COR-L47 (cell line): ENCODE data around the gene TEAD1.

Experiments used
- DNase-seq: peaks from one replicate; lab custom pipeline; 2025; lab: John Stamatoyannopoulos, UW

TEAD1 gene

DNA sequence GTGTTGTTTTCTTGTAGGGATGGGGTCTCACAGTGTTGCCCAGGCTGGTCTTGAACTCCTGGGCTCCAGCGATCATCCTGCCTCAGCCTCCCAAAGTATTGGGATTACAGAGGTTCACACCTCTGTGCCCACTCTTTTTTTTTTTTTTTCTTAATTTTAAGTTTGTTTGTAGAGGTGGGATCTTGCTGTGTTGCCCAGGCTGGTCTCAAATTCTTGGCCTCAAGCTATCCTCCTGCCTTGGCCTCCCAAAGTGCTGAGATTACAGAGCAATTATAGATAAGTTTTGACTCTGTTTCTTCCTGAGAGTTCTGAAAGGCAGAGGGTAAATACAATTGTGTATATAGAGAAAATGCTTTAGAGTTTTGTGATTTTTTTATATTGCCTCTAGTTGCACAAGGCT, 160.4 kb downstream of the TEAD1 start:
- DNase-seq, result no peak

- no peak for DNase-seq
Observed at GRCh38 chr11:12835286-12835685, 161.1 kb downstream of the TEAD1 start.

DNA sequence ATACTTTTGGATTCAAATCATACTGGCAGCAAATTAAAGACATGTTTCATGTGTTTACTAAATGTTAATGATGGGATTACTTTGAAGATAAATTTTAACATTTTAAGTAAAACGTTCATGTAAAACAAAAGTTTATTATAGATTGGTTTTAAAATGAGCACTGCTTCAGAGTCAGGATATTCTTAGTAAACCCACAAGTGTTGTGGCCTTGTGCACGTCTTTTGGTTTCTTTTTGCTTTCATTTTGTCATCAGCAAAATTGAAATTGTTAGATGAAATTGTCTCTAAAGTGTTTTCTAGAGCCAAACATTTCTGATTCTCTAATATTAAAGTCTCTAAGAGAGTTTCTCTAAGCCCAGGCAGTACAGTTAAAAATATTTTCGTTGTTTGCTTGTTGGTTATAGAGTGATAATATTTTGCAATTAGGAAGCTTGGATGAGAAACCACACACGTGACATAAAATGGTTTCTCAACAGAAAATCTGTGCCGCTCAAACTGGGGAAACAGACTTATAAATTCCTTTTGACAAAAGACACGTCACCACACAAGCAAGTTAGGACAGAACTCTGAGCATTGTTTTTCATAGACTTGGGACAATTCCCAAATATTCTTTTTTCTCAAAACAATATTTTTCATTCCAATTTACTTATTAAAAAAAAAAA, 164.4 kb downstream of the TEAD1 start:
- DNase-seq, result no peak

GRCh38 chr11:12840871-12841660, 166.8 kb downstream of the TEAD1 start:
- DNase-seq, result no peak

DNA sequence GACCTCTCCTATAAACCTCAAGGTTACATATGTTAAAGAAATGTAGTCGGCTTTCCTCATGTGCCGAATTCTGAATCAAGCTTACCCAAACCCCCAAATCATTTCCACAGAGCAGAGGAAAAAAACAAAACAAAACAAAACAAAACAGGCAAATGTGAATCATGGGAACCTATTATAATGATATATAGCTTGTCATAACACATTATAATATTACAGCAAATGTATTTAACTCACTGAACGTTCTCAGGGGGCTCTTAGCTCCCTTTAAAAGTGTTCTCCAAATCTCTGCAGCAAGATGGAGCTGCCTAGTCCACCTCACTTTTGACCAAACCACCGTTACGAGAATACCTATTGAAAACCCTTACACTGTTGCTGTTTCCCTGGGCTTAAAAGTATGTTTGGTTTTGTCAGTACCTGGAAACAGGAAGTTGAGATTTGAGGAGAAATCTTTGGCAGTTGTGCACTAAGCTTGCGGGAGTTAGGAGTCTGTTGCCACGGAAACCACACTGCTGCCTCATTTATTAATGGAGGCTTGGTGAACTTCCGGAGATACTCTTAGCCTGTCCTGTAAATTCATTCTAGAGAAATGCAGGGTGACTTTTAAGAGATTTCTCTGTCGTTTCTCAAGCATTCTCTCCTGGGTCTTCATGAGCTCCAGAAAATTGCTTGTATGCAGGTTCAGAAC, 167.9 kb downstream of the TEAD1 start:
- DNase-seq, result peak; percentile 81

DNA sequence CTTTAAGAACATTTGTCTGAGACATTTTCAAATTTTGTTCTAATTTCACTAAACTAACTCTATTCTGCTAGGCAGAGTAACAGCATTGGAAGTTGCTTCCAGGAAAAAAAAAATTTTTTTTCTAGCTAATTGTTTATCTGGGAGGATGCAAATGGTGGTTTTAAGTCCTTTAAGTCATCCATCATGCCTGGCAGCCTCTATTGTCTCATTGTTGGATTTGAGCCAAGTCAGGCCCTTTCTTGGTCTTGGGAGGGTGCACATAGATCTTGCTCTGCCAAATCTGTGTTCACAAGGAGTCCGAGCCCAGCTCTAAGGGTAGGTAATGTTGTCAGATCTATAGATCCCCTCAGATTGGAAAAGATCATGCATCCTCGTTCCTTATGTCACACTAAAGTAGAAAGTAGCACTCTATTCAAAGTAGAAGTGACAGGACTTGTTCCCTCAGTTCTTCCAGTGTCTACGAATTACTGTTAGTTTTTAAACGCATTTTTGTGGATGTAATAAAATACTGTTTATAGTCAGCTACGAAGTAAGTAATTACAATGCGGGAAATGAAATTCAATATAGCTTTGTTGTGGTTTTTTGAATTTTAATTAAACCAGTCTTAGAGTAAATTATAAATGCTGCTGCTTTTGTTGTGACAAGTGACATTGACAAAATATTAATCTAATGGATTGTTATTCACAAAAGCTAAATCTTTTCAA, 168.9 kb downstream of the TEAD1 start:
- peak; percentile 95 for DNase-seq

DNA sequence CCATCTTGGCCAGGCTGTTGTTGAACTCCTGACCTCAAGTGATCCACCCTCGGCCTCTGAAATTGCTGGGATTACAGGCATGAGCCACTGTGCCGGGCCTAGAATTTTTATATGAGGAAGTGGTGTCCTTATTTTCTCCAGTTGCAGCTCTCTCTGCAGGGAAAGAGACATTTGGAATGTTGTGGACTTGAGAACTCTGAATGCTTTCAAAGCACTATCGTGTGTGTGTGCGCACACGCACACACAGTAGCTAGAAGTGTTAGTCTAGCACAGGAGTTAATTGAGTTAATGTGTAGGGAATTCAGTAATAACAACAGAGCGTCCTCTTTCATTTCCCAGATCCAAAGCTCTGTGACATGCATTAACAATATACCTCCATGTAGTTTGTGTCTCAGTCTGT, 170.9 kb downstream of the TEAD1 start:
- no peak for DNase-seq

- DNase-seq, result peak; percentile 96
Observed at GRCh38 chr11:12845739-12846358, 171.6 kb downstream of the TEAD1 start.

GRCh38 chr11:12846786-12847615, 172.8 kb downstream of the TEAD1 start:
- DNase-seq, result peak; percentile 54

GRCh38 chr11:12848413-12848812, 174.2 kb downstream of the TEAD1 start:
- DNase-seq, result no peak

DNA sequence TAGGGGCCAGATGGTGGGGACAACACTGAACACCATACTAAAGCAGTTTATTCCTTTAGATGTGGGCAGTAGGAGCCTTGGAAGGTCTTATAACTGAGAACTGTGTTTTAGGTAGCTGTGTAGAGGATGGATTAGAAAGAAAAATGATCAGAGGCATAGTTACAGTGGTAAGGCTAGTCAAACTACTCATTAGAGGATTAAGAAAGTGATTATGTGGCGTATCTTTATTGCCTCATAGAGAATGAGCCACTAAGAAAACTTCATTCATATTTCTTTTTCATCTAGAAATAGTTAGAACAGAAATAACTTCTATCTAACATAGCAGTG, 179.1 kb downstream of the TEAD1 start:
- DNase-seq, result no peak

GRCh38 chr11:12853652-12854296, 179.6 kb downstream of the TEAD1 start:
- DNase-seq, result no peak

DNA sequence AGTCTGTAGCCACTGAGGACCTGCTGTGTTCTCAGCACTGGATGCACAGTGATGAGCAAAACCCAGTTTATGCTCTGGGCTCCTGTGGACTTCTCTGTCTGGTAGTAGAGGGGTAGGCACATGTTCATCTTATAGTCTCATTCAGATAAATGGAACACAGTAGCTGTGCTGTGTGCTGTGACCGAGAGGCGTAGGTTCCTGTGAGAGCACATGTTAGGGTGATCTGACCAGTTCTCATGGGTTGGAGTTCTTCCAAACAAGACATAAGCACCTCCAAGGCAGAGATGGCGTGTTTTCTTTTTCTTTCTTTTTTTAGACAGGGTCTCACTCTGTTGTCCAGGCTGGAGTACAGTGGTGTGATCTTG, 180.1 kb downstream of the TEAD1 start:
- DNase-seq, result no peak

- no peak for DNase-seq
Observed at GRCh38 chr11:12854829-12855228, 180.6 kb downstream of the TEAD1 start.

- no peak for DNase-seq
Observed at GRCh38 chr11:12856338-12856737, 182.1 kb downstream of the TEAD1 start.

GRCh38 chr11:12857572-12857971, 183.4 kb downstream of the TEAD1 start:
- no peak for DNase-seq

DNA sequence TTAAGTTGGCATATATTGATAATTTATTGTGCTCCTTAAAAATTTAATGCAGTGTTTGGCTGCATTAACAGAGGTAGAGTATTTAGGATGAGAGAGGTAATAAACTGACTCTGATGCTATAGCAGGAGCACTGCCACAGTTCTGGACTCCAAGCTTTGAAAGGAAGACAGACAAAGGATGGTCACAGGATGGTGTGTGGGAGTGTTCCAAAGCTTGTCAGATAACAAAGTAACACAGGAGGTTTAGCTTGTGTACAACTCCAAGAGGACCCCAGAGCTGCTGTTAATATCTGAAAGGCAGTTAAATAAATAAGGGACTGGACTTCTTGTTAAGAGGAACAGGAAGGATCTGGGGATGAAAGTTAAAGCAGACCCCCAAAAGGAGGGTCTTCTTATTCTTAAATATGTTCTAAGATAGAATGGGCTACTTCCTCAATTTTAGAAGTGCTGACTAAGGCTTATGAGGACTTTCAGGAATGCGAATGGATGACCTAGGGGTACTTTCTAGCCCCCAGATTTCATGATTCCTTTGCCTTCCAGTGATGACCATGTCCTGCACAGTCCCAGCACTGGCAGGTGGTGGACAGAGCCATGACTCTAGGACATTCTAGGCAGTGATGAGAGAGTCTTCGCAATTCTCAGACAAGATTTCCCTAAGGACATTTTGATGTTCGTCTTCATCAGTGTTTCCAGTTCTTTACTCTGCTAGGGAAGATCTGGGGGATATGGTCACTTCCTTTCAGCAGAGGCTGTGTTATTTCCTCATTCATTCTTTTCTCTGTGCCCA, 185.8 kb downstream of the TEAD1 start:
- no peak for DNase-seq

DNA sequence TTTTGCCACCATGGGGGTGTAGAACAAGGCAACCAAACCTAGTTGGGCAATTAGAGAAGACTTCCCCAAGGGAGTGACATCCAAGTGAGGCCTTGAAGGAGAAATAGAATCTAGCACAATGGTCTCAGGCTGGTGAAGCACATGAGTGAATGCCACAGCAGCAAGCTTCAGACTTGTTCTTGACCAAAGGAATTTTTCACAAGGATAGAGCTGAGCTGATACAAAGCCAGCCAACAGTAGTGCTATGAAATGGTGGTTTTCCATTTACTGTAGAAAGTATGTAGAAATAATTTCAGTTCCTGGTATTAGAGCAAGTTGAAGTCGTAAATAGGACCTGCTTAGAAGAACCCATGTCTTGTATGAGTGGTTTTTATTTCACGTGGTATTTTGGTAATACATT, 186.6 kb downstream of the TEAD1 start:
- DNase-seq, result no peak

- DNase-seq, result no peak
Observed at GRCh38 chr11:12862696-12863469, 188.7 kb downstream of the TEAD1 start.
